Activated CD4-positive, alpha-beta T cell treated with anti-CD3 and anti-CD28 coated beads, Interleukin-10, Interleukin-2, amounts not matched to agents 100 ng/mL and 50 ng/mL, durations not matched to agents 16 hours and 8 hours (primary cell): ENCODE measurements around the gene ZNF618.

Experiments used
- DNase-seq: peaks from one replicate; pipeline ENCODE4 v3.0.0-alpha.2; 2020

ZNF618 gene

GRCh38 chr9:113940077-113940476, 64.0 kb downstream of the ZNF618 start:
- no peak for DNase-seq

GRCh38 chr9:113941056-113941455, 64.9 kb downstream of the ZNF618 start:
- no peak for DNase-seq

GRCh38 chr9:113941526-113941925, 65.4 kb downstream of the ZNF618 start:
- no peak for DNase-seq

GRCh38 chr9:113943112-113944009, 67.3 kb downstream of the ZNF618 start:
- DNase-seq = no peak

GRCh38 chr9:113945784-113946183, 69.7 kb downstream of the ZNF618 start:
- no peak for DNase-seq

GRCh38 chr9:113946496-113947115, 70.5 kb downstream of the ZNF618 start:
- DNase-seq = no peak

- no peak for DNase-seq
These were observed 71.8 kb downstream of the ZNF618 start for GRCh38 chr9:113947941-113948340.

GRCh38 chr9:113948891-113949570, 72.9 kb downstream of the ZNF618 start:
- no peak for DNase-seq

GRCh38 chr9:113949571-113950078, 73.5 kb downstream of the ZNF618 start:
- no peak for DNase-seq

- DNase-seq = no peak
These were observed 74.3 kb downstream of the ZNF618 start for GRCh38 chr9:113950195-113951031.

GRCh38 chr9:113951032-113951372, 74.9 kb downstream of the ZNF618 start:
- DNase-seq = no peak

GRCh38 chr9:113952676-113953075, 76.6 kb downstream of the ZNF618 start:
- no peak for DNase-seq

GRCh38 chr9:113953531-113953930, 77.4 kb downstream of the ZNF618 start:
- no peak for DNase-seq

GRCh38 chr9:113954591-113954990, 78.5 kb downstream of the ZNF618 start:
- no peak for DNase-seq

GRCh38 chr9:113955076-113955752, 79.1 kb downstream of the ZNF618 start:
- no peak for DNase-seq

- no peak for DNase-seq
These were observed 80.8 kb downstream of the ZNF618 start for GRCh38 chr9:113956901-113957300.

- no peak for DNase-seq
These were observed 81.2 kb downstream of the ZNF618 start for GRCh38 chr9:113957351-113957750.

GRCh38 chr9:113957821-113958341, 81.8 kb downstream of the ZNF618 start:
- no peak for DNase-seq

GRCh38 chr9:113958556-113958955, 82.4 kb downstream of the ZNF618 start:
- no peak for DNase-seq

- no peak for DNase-seq
These were observed 84.7 kb downstream of the ZNF618 start for GRCh38 chr9:113960768-113961167.

- no peak for DNase-seq
These were observed 86.3 kb downstream of the ZNF618 start for GRCh38 chr9:113962396-113962795.
